ENCODE results near the gene MAPK8IP3. TPM values are rescaled to one million over a fixed set of nuclear protein-coding genes. Genes with fewer than 3 reads are reported as not detected.

Gene MAPK8IP3
- total RNA-seq, 4 donors from 2014 or later = 78.1 to 456 (median 193) TPM

GRCh38 chr16:1782408-1783264, 76.6 kb downstream of the MAPK8IP3 start, which contains the start of the genes NUBP2 and SPSB3:
Gene NUBP2, plus strand, starts transcription at chr16:1782960. Its CDS starts 61 bp downstream, at chr16:1783021.
Gene SPSB3, minus strand, starts transcription at chr16:1782571. Its CDS starts 1,088 bp downstream, at chr16:1781483.
- H3K36me3 ChIP-seq = peaks cover 0 to 37% (median 0%) of the 10 kb centered on the region in 3 donors
- H3K4me1 ChIP-seq = peaks cover 3 to 41% (median 8%) of the 10 kb centered on the region in 4 donors
- TF ChIP-seq CTCF (IDR thresholded peaks at IDR 0.05) (no peak), POLR2A (IDR thresholded peaks at IDR 0.05) (peak in 1 of 2 donors; percentile 63)
- no peaks in the 10 kb centered on the region for H3K9me3 ChIP-seq
- peak within 1 kb of the TSS; percentile 88 to 93 (median 92) for H3K27ac ChIP-seq
- H3K4me3 ChIP-seq = peak within 1 kb of the TSS; percentile 96 to 99 (median 98)
- DNase-seq = peak; percentile 99 to 100 (median 100)
- H3K27me3 ChIP-seq = no peaks in the 10 kb centered on the region

- H3K9me3 ChIP-seq = no peaks in the 10 kb centered on the region
- peaks cover 0 to 36% (median 0%) of the 10 kb centered on the region in 3 donors for H3K36me3 ChIP-seq
- TF ChIP-seq CTCF (IDR thresholded peaks at IDR 0.05) (no peak), POLR2A (IDR thresholded peaks at IDR 0.05) (no peak)
- no peak for DNase-seq
- no peaks in the 10 kb centered on the region for H3K27me3 ChIP-seq
- no peak overlapping the region for H3K4me3 ChIP-seq
- peaks cover 3 to 32% (median 8%) of the 10 kb centered on the region in 4 donors for H3K4me1 ChIP-seq
- H3K27ac ChIP-seq = no peak overlapping the region
Measured at GRCh38 chr16:1784977-1785845, 79.2 kb downstream of the MAPK8IP3 start.

- peaks cover 0 to 36% (median 0%) of the 10 kb centered on the region in 3 donors for H3K36me3 ChIP-seq
- H3K27ac ChIP-seq = no peak overlapping the region
- H3K9me3 ChIP-seq = no peaks in the 10 kb centered on the region
- H3K27me3 ChIP-seq = no peaks in the 10 kb centered on the region
- TF ChIP-seq POLR2A (IDR thresholded peaks at IDR 0.05) = no peak
- TF ChIP-seq CTCF (IDR thresholded peaks at IDR 0.05) = no peak
- H3K4me3 ChIP-seq = no peak overlapping the region
- peaks cover 3 to 26% (median 8%) of the 10 kb centered on the region in 4 donors for H3K4me1 ChIP-seq
- DNase-seq = no peak
Measured at GRCh38 chr16:1785846-1786170, 79.8 kb downstream of the MAPK8IP3 start.

GRCh38 chr16:1786242-1787055, 80.5 kb downstream of the MAPK8IP3 start:
- no peaks in the 10 kb centered on the region for H3K9me3 ChIP-seq
- H3K27me3 ChIP-seq = no peaks in the 10 kb centered on the region
- H3K4me1 ChIP-seq = peaks cover under 1 to 20% (median 4%) of the 10 kb centered on the region in 4 donors
- DNase-seq = peak in 1 of 3 donors; percentile 46
- no peak overlapping the region for H3K4me3 ChIP-seq
- H3K36me3 ChIP-seq = peaks cover 0 to 36% (median 0%) of the 10 kb centered on the region in 3 donors
- H3K27ac ChIP-seq = no peak overlapping the region
- no peak for TF ChIP-seq POLR2A (IDR thresholded peaks at IDR 0.05)
- no peak for TF ChIP-seq CTCF (IDR thresholded peaks at IDR 0.05)

- DNase-seq = no peak
- no peak overlapping the region for H3K27ac ChIP-seq
- H3K36me3 ChIP-seq = peaks cover 0 to 41% (median 0%) of the 10 kb centered on the region in 3 donors
- peaks cover 0 to 17% (median under 1%) of the 10 kb centered on the region in 4 donors for H3K4me1 ChIP-seq
- TF ChIP-seq CTCF (IDR thresholded peaks at IDR 0.05) (no peak), POLR2A (IDR thresholded peaks at IDR 0.05) (no peak)
- H3K4me3 ChIP-seq = no peak overlapping the region
- no peaks in the 10 kb centered on the region for H3K27me3 ChIP-seq
- no peaks in the 10 kb centered on the region for H3K9me3 ChIP-seq
Measured at GRCh38 chr16:1787056-1787321, 81.0 kb downstream of the MAPK8IP3 start.

Measured in Peyer's patch (tissue), 4 donors.